HG03025 (cell line): ENCODE results near the gene SATB2.

Experiments
- ATAC-seq: cut with Tn5 transposase; IDR thresholded peaks from one replicate; pipeline ENCODE4 v1.9.1; 2021; ENCODE audit warnings: mild to moderate bottlenecking, moderate library complexity; ENCODE audit not compliant: unreplicated experiment, low FRiP score

Gene SATB2

DNA sequence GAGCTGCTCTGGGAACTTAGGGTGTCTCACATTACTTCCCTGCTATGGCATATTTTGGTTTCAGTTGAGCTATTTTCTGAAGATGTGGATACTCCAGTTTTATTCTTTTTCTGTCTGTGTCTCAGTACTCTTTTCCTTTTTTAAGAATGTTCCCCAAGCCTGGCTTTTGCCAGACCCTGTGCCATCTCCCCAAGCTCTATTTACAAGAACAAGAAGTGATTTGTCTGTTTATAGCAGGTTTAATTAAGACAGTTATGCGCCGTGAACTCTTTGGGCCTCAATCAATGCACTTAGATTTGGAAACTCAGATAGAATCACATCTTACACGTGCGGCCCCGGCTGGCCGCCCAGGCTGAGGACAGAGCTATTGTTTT is 8.9 kb upstream of the SATB2 start:
- no peak for ATAC-seq

GRCh38 chr2:199465988-199466691 is 8.4 kb upstream of the SATB2 start:
- ATAC-seq, result no peak

GRCh38 chr2:199465390-199465789 is 7.7 kb upstream of the SATB2 start:
- no peak for ATAC-seq

DNA sequence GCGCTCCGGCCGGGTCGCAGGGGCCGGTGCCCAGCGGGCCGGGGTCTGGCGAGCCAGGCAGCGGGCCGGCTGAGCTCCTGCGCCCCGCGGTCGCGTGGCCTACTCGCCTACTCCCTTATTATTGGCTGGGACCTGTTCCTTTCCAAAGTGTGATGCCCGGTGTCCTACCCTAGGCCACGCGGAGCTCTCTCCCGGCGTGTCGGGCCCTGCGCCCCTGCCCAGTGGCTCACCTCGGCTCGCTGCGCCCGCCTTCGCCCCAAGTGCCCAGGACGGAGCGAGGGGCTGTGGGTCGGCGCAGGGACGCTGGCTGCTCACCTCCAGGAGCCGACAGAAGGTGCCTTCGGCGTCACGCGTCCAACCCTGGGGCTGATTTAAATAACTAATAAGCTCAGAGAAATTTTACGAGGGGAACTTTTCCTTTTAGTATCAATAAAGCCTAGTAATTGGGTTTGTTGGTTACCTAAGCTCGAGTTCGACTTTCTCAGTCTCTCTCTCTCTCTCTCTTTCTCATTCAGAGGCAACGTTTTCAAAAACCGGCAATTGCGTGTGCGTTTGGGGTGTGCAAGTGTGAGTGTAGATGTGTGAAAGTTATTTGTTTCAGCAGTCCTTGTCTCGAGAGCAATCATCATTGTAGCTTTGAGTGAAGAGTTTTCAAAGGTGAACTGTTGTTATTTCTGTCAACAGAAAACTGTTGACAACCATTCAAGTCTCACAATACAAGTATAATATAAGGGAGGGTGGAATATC is 7.0 kb upstream of the SATB2 start:
- no peak for ATAC-seq

DNA sequence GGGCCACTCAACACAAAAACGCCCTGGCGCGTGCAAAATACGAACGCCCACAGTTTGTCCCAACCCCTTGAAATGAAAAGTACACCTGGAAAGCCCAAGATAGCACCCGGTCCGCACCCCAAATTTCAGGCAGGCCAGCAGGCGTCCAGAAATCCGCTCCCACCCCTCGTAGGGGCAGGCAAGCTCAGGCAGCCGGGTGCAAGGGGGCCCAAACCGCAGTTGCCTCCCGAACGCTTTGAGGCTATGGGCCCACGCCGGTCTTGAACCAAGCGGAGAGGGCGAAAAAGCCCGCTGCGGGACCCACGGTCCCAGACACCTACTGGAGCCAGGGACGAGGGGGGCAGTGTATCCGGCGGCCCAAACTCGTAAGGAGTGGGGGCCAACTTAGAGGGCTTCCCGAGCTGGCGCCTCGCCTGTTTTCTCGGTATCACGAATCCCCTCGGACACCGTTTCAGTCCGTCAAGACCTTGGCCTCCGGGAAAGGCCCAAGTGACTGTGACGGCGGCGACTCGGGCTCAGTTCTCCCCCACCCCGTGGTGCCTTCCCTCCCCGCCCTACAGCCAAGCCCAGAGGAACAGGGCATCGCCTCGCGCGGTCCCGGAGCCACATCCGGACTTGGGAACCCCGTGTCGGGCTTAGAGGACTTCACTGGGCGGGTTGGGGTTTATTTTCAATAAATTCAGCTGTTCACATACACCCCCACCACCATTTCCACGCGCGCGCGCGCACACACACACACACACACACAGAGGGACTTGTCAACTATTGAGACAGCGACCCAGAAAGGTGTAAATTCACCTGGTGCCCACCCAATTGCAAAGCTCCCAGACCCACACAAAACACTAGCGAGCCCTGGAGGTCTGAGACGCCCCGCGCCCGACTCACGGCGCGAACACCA is 6.2 kb upstream of the SATB2 start:
- no peak for ATAC-seq

- no peak for ATAC-seq
Observed at GRCh38 chr2:199462956-199463692, 5.4 kb upstream of the SATB2 start.

DNA sequence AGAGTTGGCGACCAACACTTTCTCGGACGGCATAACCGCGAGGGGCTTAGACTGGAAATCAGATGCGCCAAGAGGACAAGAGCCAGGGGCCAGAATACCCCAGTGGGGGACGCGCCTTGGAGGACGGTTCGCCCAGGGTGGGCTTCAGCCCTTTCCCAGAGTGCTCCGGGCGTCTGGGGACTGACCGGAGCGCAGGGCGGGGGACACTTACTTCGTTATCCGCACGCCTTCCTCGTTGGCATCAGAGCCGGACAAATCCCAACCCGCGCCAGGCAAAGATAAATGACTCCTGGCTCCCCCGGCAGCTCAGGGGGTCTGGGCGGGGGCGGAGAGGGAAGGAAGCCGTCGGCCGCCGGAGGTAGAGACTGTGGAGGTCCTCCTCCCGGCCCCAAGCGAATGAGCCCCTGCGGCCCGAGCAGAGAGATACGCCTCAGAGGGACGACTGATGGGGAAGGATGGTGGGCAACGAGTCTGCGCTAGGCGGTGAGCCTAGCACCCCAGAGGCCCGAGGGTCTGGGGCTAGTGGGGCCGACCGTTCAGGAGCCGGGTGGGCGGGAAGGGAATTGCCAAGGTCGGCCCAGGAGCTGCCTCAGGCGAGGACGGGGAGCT is 4.7 kb upstream of the SATB2 start:
- no peak for ATAC-seq

DNA sequence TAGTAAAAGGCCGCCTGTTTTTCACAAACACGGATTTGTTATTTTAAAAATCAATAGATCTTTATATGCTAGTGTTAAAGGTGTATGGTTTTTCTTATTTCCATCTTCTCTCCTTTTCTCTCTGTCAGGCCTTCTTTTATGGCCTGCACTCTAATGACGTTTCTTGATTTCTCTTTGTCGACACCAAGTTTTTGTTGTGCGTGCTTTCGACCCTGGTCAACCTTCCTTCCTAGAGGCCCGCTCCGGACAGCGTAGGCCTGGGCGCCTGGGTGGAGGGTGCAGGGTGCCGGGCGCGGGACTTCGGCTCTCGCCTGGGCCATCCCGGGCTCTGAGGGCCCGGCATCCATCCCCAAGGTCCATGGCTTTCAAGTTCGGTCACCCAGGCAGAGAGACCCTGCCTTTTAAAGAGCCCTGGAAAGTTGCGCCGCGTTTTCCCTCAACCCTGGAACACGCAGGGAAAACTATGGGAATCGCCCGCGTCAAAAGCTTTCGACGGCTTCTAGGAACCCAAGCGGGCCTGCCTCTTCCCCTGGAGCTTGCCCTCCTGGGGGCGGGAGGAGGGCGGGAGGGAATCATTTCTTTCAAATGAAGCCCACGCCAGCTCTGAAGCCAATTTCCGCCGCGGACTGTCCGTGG is 4.1 kb upstream of the SATB2 start:
- no peak for ATAC-seq

DNA sequence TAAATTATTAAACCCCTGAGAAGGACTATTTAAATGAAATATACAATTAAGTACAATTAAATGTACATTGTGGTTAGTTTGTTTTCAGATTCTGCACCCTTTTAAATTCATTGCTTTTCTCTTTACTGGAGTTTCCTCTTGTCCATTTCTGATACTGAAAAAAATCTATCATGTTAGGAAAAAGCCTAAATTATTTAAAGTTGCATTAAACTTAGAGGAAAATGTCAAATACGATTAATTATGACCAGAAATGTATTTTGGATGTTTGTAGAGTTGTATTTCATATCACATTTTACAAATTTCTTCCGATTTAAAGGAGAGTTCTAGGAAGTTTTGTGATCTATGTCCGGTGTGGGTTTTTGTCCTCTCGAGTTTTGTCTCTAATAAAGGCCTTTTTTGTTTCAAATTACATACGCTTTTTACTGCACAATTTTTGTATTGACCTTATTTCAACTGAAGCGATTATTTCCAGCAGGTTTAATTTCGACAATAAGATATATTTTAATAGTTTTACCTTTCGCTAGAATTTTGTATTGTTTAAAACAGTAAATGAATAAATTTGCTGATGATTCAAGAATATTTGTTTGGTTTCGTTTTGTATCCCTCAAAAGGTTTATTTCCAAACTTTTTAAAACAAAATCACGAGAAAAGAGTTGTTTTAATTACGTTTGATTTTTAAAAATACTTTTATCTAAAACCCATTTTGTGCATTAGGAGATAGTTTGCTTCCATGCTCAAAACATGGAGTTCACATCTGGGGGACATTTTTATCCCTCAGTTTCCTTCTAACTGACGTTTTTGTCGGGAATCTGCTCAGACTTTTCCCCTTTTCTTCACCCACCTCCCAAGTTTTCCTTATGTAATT is 3.3 kb upstream of the SATB2 start:
- no peak for ATAC-seq

GRCh38 chr2:199460101-199460671 is 2.4 kb upstream of the SATB2 start:
- no peak for ATAC-seq

DNA sequence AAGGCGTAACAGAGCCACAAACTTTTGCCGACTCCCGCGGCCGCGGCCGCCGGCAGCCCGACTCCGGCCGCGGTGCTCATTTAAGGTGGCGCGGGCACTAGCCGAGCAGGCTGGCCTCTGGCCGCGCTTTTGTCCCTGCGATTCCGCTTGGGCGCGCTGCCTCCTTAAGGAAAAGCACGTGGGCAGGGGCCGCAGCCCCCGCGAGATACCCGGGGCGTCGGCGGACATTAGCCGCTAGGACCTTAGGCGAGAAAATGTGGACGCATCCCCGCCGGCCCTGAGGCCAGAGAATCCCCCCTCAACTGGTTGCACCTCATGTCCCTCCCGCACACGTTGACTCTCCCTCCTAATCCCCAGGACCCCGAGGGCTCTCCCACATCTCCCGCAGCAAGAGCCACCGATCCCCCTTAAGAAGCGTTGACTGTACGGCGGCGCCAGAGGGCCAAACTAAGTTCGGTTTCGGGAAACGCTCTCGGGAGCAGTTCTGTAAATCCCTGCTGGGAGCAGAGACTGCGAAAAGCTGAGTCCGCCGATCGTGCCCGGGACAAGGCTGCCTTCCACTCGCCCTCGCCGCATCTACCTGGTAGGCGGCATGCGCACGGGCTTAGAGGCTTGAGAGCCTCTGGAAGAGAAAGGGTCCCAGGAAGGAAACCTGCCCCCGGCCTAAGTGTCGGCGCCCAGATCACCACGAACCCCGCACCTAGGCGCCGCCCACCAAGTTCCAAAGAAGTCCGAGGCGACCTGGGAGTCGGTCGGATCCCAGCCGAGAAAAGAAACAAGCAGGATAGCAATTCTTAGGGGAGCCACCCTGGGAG is 1.8 kb upstream of the SATB2 start:
- ATAC-seq, result peak; percentile 43

DNA sequence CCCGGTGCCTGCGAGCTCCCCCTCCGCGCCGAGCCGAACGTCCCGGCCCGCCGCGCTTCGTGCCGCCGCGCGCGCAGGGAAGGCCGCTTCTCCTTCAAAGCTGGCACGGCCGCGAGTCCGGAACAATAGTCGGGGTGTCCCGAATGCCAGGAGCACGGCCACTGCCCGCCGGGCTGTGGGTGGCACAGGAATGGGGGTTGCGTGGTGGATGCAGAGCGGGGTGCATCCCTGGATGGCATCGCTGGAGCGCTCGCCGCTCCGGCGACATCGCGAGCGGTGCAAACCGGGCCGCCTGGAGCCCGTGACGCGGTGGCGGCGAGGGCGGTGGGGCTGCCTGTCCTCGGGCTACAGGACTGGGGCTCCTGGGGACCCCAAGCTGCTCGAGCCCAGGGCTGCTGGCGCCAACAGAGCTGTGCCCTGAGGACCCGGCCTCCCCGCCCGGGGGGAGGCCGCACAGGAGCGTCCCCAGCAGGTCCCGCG is 1.1 kb upstream of the SATB2 start:
- ATAC-seq, result peak; percentile 42

- ATAC-seq, result peak; percentile 1
Observed at GRCh38 chr2:199458009-199458805, 468 bp upstream of the SATB2 start.

- no peak for ATAC-seq
Observed at GRCh38 chr2:199456383-199457146, 1.2 kb downstream of the SATB2 start.

GRCh38 chr2:199455545-199456382 is 2.0 kb downstream of the SATB2 start:
- ATAC-seq, result no peak
